Measurements from ENCODE around the gene DMRT3.

Gene DMRT3

GRCh38 chr9:966870-967269 is 9.6 kb upstream of the DMRT3 start:
- Histone ChIP-seq H3K27me3 (ENCODE audit: insufficient read depth, poor library complexity, severe bottlenecking) (peaks cover 57% of the 10 kb centered on the region), H3K4me3 (replicated peaks; ENCODE audit: insufficient read depth, low read length) (no peak overlapping the region), H3K27ac (replicated peaks) (no peak overlapping the region)
- TF ChIP-seq GABPA (IDR thresholded peaks at IDR 0.05; ENCODE audit: low read depth) = no peak
- no peak for TF ChIP-seq POLR2AphosphoS5 (IDR thresholded peaks at IDR 0.05; ENCODE audit: low read depth)
- TF ChIP-seq, protein P1, sequence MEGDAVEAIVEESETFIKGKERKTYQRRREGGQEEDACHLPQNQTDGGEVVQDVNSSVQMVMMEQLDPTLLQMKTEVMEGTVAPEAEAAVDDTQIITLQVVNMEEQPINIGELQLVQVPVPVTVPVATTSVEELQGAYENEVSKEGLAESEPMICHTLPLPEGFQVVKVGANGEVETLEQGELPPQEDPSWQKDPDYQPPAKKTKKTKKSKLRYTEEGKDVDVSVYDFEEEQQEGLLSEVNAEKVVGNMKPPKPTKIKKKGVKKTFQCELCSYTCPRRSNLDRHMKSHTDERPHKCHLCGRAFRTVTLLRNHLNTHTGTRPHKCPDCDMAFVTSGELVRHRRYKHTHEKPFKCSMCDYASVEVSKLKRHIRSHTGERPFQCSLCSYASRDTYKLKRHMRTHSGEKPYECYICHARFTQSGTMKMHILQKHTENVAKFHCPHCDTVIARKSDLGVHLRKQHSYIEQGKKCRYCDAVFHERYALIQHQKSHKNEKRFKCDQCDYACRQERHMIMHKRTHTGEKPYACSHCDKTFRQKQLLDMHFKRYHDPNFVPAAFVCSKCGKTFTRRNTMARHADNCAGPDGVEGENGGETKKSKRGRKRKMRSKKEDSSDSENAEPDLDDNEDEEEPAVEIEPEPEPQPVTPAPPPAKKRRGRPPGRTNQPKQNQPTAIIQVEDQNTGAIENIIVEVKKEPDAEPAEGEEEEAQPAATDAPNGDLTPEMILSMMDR (IDR thresholded peaks at IDR 0.05; ENCODE audit: insufficient read depth, low read length) = no peak
- TF ChIP-seq REST (IDR thresholded peaks at IDR 0.05; ENCODE audit: insufficient replicate concordance, low read depth) = no peak
- no peak for TF ChIP-seq SPI1 (IDR thresholded peaks at IDR 0.05; ENCODE audit: borderline replicate concordance, low read depth)
- DNase-seq (ENCODE audit: low read depth in 1 of 2, low spot score in 1 of 2) = no peak

GRCh38 chr9:967436-967835 is 9.0 kb upstream of the DMRT3 start:
- H3K27ac ChIP-seq (replicated peaks) = no peak overlapping the region
- no peak for DNase-seq (ENCODE audit: low read depth in 1 of 2, low spot score in 1 of 2)
- TF ChIP-seq SPI1 (IDR thresholded peaks at IDR 0.05; ENCODE audit: borderline replicate concordance, low read depth) (no peak), GABPA (IDR thresholded peaks at IDR 0.05; ENCODE audit: low read depth) (no peak), POLR2AphosphoS5 (IDR thresholded peaks at IDR 0.05; ENCODE audit: low read depth) (no peak), REST (IDR thresholded peaks at IDR 0.05; ENCODE audit: insufficient replicate concordance, low read depth) (no peak)
- TF ChIP-seq, protein P1 (IDR thresholded peaks at IDR 0.05; ENCODE audit: insufficient read depth, low read length) = no peak
- H3K4me3 ChIP-seq (replicated peaks; ENCODE audit: insufficient read depth, low read length) = no peak overlapping the region
- H3K27me3 ChIP-seq (ENCODE audit: insufficient read depth, poor library complexity, severe bottlenecking) = peaks cover 63% of the 10 kb centered on the region

GRCh38 chr9:967903-968641 is 8.4 kb upstream of the DMRT3 start:
- no peak for DNase-seq (ENCODE audit: low read depth in 1 of 2, low spot score in 1 of 2)
- Histone ChIP-seq H3K27me3 (ENCODE audit: insufficient read depth, poor library complexity, severe bottlenecking) (peaks cover 69% of the 10 kb centered on the region), H3K27ac (replicated peaks) (no peak overlapping the region), H3K4me3 (replicated peaks; ENCODE audit: insufficient read depth, low read length) (no peak overlapping the region)
- no peak for TF ChIP-seq GABPA (IDR thresholded peaks at IDR 0.05; ENCODE audit: low read depth)
- no peak for TF ChIP-seq SPI1 (IDR thresholded peaks at IDR 0.05; ENCODE audit: borderline replicate concordance, low read depth)
- TF ChIP-seq REST (IDR thresholded peaks at IDR 0.05; ENCODE audit: insufficient replicate concordance, low read depth) = no peak
- TF ChIP-seq POLR2AphosphoS5 (IDR thresholded peaks at IDR 0.05; ENCODE audit: low read depth) = no peak
- TF ChIP-seq, protein P1 (IDR thresholded peaks at IDR 0.05; ENCODE audit: insufficient read depth, low read length) = no peak
